GM19240 (cell line): ENCODE data around the gene GPR153.
"Not testable (repeated sequence)": the region's sequence is repeated elsewhere in the genome, so short reads cannot be mapped to it uniquely, and the experiment has no call there.

Experiments used
- DNase-seq: peaks from one replicate; pipeline ENCODE4 v3.0.0; 2011; ENCODE audit warnings: low spot score; ENCODE audit not compliant: insufficient read length

Gene GPR153

GRCh38 chr1:6235296-6235677 is 25.6 kb downstream of the GPR153 start:
- no peak for DNase-seq

GRCh38 chr1:6234502-6235295 is 26.2 kb downstream of the GPR153 start:
- DNase-seq = no peak

GRCh38 chr1:6233376-6233775 is 27.5 kb downstream of the GPR153 start:
- no peak for DNase-seq

- DNase-seq = no peak
These were observed 35.2 kb downstream of the GPR153 start for GRCh38 chr1:6225651-6226050.

GRCh38 chr1:6224718-6225117 is 36.2 kb downstream of the GPR153 start:
- no peak for DNase-seq

GRCh38 chr1:6223617-6224016 is 37.3 kb downstream of the GPR153 start:
- no peak for DNase-seq

GRCh38 chr1:6222636-6223035 is 38.3 kb downstream of the GPR153 start:
- no peak for DNase-seq

- DNase-seq = no peak
These were observed 39.6 kb downstream of the GPR153 start for GRCh38 chr1:6221210-6221784.

GRCh38 chr1:6220236-6220635 is 40.7 kb downstream of the GPR153 start:
- DNase-seq = no peak

GRCh38 chr1:6219641-6220040 is 41.3 kb downstream of the GPR153 start:
- not testable (repeated sequence) for DNase-seq

- DNase-seq = no peak
These were observed 42.3 kb downstream of the GPR153 start for GRCh38 chr1:6218375-6219164.

- no peak for DNase-seq
These were observed 48.5 kb downstream of the GPR153 start for GRCh38 chr1:6212193-6212959.

- no peak for DNase-seq
These were observed 49.2 kb downstream of the GPR153 start for GRCh38 chr1:6211731-6212130.

GRCh38 chr1:6210591-6211355 is 50.1 kb downstream of the GPR153 start:
- no peak for DNase-seq

- DNase-seq = no peak
These were observed 51.0 kb downstream of the GPR153 start for GRCh38 chr1:6209661-6210580.

GRCh38 chr1:6208723-6209660 is 51.9 kb downstream of the GPR153 start:
- DNase-seq = no peak

- no peak for DNase-seq
These were observed 53.0 kb downstream of the GPR153 start for GRCh38 chr1:6207921-6208320.

- DNase-seq = no peak
These were observed 53.6 kb downstream of the GPR153 start for GRCh38 chr1:6207075-6207885.
